Testis (tissue), 3 donors: Measurements from ENCODE around the gene DCAF5. TPM values are rescaled to one million over a fixed set of nuclear protein-coding genes. Genes with fewer than 3 reads are reported as not detected.

Source experiments
- DNase-seq: peaks from one replicate; pipeline ENCODE4 v3.0.0-alpha.2; 2019
- H3K27ac ChIP-seq, 2 donors: fragments of 200-600 bp; sonication (generic); one replicate each; pipeline ENCODE4 v1.5.1; 2019
- H3K27me3 ChIP-seq: fragments of 200-600 bp; sonication (generic); one replicate; pipeline ENCODE4 v1.5.1; 2019
- H3K36me3 ChIP-seq: fragments of 200-600 bp; sonication (generic); one replicate; pipeline ENCODE4 v1.5.1; 2017; ENCODE audit warnings: low read depth; ENCODE audit errors: missing control alignments
- H3K4me1 ChIP-seq: fragments of 200-600 bp; sonication (generic); one replicate; pipeline ENCODE4 v1.5.1; 2019
- H3K4me3 ChIP-seq, 2 donors: fragments of 200-600 bp; sonication (generic); one replicate each; pipeline ENCODE4 v1.5.1; 2017 to 2019
- H3K9me3 ChIP-seq: fragments of 200-600 bp; sonication (generic); one replicate; pipeline ENCODE4 v1.5.1; 2017
- CTCF ChIP-seq, 3 experiments: fragments of 450-650 bp in 2 of 3; fragments of 200-600 bp in 1 of 3; sonication (generic) in 1 of 3; IDR thresholded peaks; one replicate each; pipeline ENCODE4 v1.5.1; 2016 to 2019; ENCODE audit warnings: antibody characterized with exemption in 3 of 3, mild to moderate bottlenecking in 2 of 3, moderate library complexity in 1 of 3
- POLR2A ChIP-seq: fragments of 450-650 bp; IDR thresholded peaks from one replicate; pipeline ENCODE4 v1.6.1; 2017; ENCODE audit warnings: antibody characterized with exemption, mild to moderate bottlenecking, moderate library complexity
- WGBS, 2 donors: methylation state at CpG; one replicate each; pipeline ENCODE4 v1.1.5; 2018; 5-methylcytosine and 5-hydroxymethylcytosine counted together
- intact Hi-C: fragments of 100-400 bp; cut with DNase I; formaldehyde crosslinking; loops from one replicate; pipeline ENCODE4 v1.15.1; 2023; ENCODE audit warnings: low total_unique reads
- polyA plus RNA-seq: library from polyadenylated mRNA; stranded (reverse); fragments of 350-450 nt; fragmentation: Illumina TruSeq; extraction: RNeasy Lipid Tissue Mini Kit (QIAGEN cat#74804); gene quantifications from one replicate; pipeline ENCODE4 v1.2.3, GENCODE V29; 2014; ENCODE audit warnings: low read depth, low replicate concordance; ENCODE audit not compliant: insufficient read depth
- total RNA-seq, 2 donors: library from RNA; depleted of rRNA; stranded (reverse); fragments of >200 nt; gene quantifications; one replicate each; pipeline ENCODE4 v1.2.3, GENCODE V29; 2016

The DCAF5 gene
- total and polyA plus RNA-seq, 3 donors from 2014 or later, result 97.7 to 168 (median 129) TPM

GRCh38 chr14:69090187-69090789, 62.6 kb downstream of the DCAF5 start:
- TF ChIP-seq POLR2A, result no peak
- peak; percentile 28 to 60 (median 43) for TF ChIP-seq CTCF (IDR thresholded peaks at IDR 0.05)
- peaks cover 17% of the 10 kb centered on the region for H3K4me1 ChIP-seq
- intact Hi-C loops, result no loop called here
- 84 to 86% methylated on average over 4 of the region's 4 CpGs for WGBS, 2 donors
- DNase-seq, result peak; percentile 31
- H3K9me3 ChIP-seq, result no peaks in the 10 kb centered on the region
- H3K4me3 ChIP-seq, result no peak overlapping the region
- no peaks in the 10 kb centered on the region for H3K36me3 ChIP-seq
- H3K27ac ChIP-seq, result no peak overlapping the region
- H3K27me3 ChIP-seq, result no peaks in the 10 kb centered on the region

GRCh38 chr14:69089046-69089445, 63.9 kb downstream of the DCAF5 start:
- Histone ChIP-seq H3K36me3 (no peaks in the 10 kb centered on the region), H3K4me3 (no peak overlapping the region), H3K27ac (no peak overlapping the region), H3K9me3 (no peaks in the 10 kb centered on the region), H3K27me3 (no peaks in the 10 kb centered on the region), H3K4me1 (peaks cover 7% of the 10 kb centered on the region)
- TF ChIP-seq POLR2A, result no peak
- no peak for TF ChIP-seq CTCF (IDR thresholded peaks at IDR 0.05)
- intact Hi-C loops, result no loop called here
- DNase-seq, result no peak
- 86 to 89% methylated on average over 1 of the region's 1 CpG for WGBS, 2 donors

- WGBS, 2 donors, result 62 to 67% methylated on average over 1 of the region's 1 CpG
- H3K9me3 ChIP-seq, result no peaks in the 10 kb centered on the region
- H3K4me1 ChIP-seq, result peaks cover 2% of the 10 kb centered on the region
- H3K4me3 ChIP-seq, result no peak overlapping the region
- DNase-seq, result no peak
- no peak overlapping the region for H3K27ac ChIP-seq
- H3K36me3 ChIP-seq, result no peaks in the 10 kb centered on the region
- no peak for TF ChIP-seq POLR2A
- H3K27me3 ChIP-seq, result no peaks in the 10 kb centered on the region
- intact Hi-C loops, result no loop called here
Measured at GRCh38 chr14:69088586-69088985, 64.3 kb downstream of the DCAF5 start.

GRCh38 chr14:69087061-69087461, 65.9 kb downstream of the DCAF5 start:
- no peaks in the 10 kb centered on the region for H3K4me1 ChIP-seq
- WGBS, 2 donors, result 95% methylated on average over 3 of the region's 3 CpGs
- H3K27me3 ChIP-seq, result no peaks in the 10 kb centered on the region
- DNase-seq, result no peak
- TF ChIP-seq CTCF (IDR thresholded peaks at IDR 0.05) (no peak), POLR2A (no peak)
- no peak overlapping the region for H3K27ac ChIP-seq
- no peaks in the 10 kb centered on the region for H3K36me3 ChIP-seq
- H3K9me3 ChIP-seq, result no peaks in the 10 kb centered on the region
- intact Hi-C loops, result no loop called here
- H3K4me3 ChIP-seq, result no peak overlapping the region

- Histone ChIP-seq H3K9me3 (no peaks in the 10 kb centered on the region), H3K4me1 (no peaks in the 10 kb centered on the region), H3K27ac (no peak overlapping the region), H3K36me3 (no peaks in the 10 kb centered on the region), H3K27me3 (no peaks in the 10 kb centered on the region), H3K4me3 (no peak overlapping the region)
- WGBS, 2 donors, result 86 to 87% methylated on average over 3 of the region's 3 CpGs
- no peak for TF ChIP-seq CTCF (IDR thresholded peaks at IDR 0.05)
- DNase-seq, result no peak
- intact Hi-C loops, result no loop called here
Measured at GRCh38 chr14:69086537-69086936, 66.4 kb downstream of the DCAF5 start.
